SK-N-SH treated with all-trans-retinoic acid at 6 μM for 48 hours (cell line): Measurements from ENCODE around the gene BEST3.

Source experiments
- ARNTL ChIP-seq: fragments of 450-650 bp; formaldehyde crosslinking; IDR thresholded peaks from 2 replicates; pipeline ENCODE4 v1.5.0; 2020; ENCODE audit warnings: low read depth, mild to moderate bottlenecking, moderate library complexity, borderline replicate concordance
- CSDC2 ChIP-seq: fragments of 250-450 bp; sonication (Bioruptor Pico); IDR thresholded peaks from 2 replicates; pipeline ENCODE4 v1.5.0; 2020; ENCODE audit warnings: mild to moderate bottlenecking, moderate library complexity
- GLIS3 ChIP-seq: fragments of 250-450 bp; sonication (Bioruptor Pico); IDR thresholded peaks from 2 replicates; pipeline ENCODE4 v1.5.0; 2020; ENCODE audit warnings: mild to moderate bottlenecking, moderate library complexity
- ISL1 ChIP-seq: fragments of 250-450 bp; sonication (Bioruptor Pico); IDR thresholded peaks from 2 replicates; pipeline ENCODE4 v2.1.2; 2022; ENCODE audit warnings: mild to moderate bottlenecking, moderate library complexity
- PPARA ChIP-seq: fragments of 250-450 bp; sonication (Bioruptor Pico); IDR thresholded peaks from 2 replicates; pipeline ENCODE4 v1.5.0; 2020; ENCODE audit warnings: mild to moderate bottlenecking, borderline replicate concordance
- RARB ChIP-seq: fragments of 250-450 bp; sonication (Bioruptor Pico); IDR thresholded peaks from 2 replicates; pipeline ENCODE4 v1.8.0; 2021; ENCODE audit warnings: mild to moderate bottlenecking, moderate library complexity
- SNAI2 ChIP-seq: fragments of 250-450 bp; sonication (Bioruptor Pico); IDR thresholded peaks from 2 replicates; pipeline ENCODE4 v1.5.0; 2020; ENCODE audit warnings: mild to moderate bottlenecking, moderate library complexity
- TCF4 ChIP-seq: fragments of 250-450 bp; sonication (Bioruptor Pico); IDR thresholded peaks from 2 replicates; pipeline ENCODE4 v1.8.0; 2021; ENCODE audit warnings: mild to moderate bottlenecking, moderate library complexity, borderline replicate concordance
- ZC3H10 ChIP-seq: fragments of 250-450 bp; sonication (Bioruptor Pico); IDR thresholded peaks from 2 replicates; pipeline ENCODE4 v1.5.1; 2021; ENCODE audit warnings: mild to moderate bottlenecking, moderate library complexity
- ZFP3 ChIP-seq: fragments of 250-450 bp; sonication (Bioruptor Pico); IDR thresholded peaks from 2 replicates; pipeline ENCODE4 v1.5.0; 2020; ENCODE audit warnings: mild to moderate bottlenecking, moderate library complexity
- ZNF70 ChIP-seq: fragments of 450-650 bp; formaldehyde crosslinking; IDR thresholded peaks from 2 replicates; pipeline ENCODE4 v1.5.0; 2020; ENCODE audit warnings: mild to moderate bottlenecking, moderate library complexity
- TF ChIP-seq, protein P1 (sequence below): fragments of 250-450 bp; sonication (Bioruptor Pico); IDR thresholded peaks from 2 replicates; pipeline ENCODE4 v1.8.0; 2020; ENCODE audit warnings: mild to moderate bottlenecking, moderate library complexity, borderline replicate concordance
- TF ChIP-seq, protein P2 (sequence below): fragments of 250-450 bp; sonication (Bioruptor Pico); IDR thresholded peaks from 2 replicates; pipeline ENCODE4 v1.8.0; 2021; ENCODE audit warnings: low read depth, mild to moderate bottlenecking, moderate library complexity, borderline replicate concordance

DNA sequence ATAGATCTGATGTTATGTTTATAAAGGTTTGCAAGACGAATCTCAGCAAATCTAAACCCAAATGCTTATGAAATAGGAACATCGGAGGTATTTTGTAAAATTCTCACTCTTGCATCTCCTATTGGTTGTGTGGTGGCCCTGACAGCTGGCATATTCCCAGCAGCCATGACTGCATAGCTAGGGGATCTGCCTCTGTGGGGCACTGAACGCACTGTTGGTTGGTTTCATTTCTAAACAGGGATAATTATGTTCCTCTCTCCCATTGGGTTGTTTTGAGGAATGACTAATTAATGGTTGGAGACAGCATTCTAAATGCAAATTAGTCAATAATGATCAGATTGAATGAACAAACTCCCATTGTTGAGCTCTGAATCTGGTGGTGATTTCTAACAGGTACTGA is 2.7 kb upstream of the BEST3 start:
- TF ChIP-seq, protein P1, sequence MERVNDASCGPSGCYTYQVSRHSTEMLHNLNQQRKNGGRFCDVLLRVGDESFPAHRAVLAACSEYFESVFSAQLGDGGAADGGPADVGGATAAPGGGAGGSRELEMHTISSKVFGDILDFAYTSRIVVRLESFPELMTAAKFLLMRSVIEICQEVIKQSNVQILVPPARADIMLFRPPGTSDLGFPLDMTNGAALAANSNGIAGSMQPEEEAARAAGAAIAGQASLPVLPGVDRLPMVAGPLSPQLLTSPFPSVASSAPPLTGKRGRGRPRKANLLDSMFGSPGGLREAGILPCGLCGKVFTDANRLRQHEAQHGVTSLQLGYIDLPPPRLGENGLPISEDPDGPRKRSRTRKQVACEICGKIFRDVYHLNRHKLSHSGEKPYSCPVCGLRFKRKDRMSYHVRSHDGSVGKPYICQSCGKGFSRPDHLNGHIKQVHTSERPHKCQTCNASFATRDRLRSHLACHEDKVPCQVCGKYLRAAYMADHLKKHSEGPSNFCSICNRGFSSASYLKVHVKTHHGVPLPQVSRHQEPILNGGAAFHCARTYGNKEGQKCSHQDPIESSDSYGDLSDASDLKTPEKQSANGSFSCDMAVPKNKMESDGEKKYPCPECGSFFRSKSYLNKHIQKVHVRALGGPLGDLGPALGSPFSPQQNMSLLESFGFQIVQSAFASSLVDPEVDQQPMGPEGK: no peak
- TF ChIP-seq CSDC2 (CRISPR knock-in tag): no peak
- no peak for TF ChIP-seq ZC3H10 (CRISPR knock-in tag)
- no peak for TF ChIP-seq GLIS3 (CRISPR knock-in tag)
- TF ChIP-seq SNAI2 (CRISPR knock-in tag): no peak
- no peak for TF ChIP-seq PPARA
- TF ChIP-seq, protein P2, sequence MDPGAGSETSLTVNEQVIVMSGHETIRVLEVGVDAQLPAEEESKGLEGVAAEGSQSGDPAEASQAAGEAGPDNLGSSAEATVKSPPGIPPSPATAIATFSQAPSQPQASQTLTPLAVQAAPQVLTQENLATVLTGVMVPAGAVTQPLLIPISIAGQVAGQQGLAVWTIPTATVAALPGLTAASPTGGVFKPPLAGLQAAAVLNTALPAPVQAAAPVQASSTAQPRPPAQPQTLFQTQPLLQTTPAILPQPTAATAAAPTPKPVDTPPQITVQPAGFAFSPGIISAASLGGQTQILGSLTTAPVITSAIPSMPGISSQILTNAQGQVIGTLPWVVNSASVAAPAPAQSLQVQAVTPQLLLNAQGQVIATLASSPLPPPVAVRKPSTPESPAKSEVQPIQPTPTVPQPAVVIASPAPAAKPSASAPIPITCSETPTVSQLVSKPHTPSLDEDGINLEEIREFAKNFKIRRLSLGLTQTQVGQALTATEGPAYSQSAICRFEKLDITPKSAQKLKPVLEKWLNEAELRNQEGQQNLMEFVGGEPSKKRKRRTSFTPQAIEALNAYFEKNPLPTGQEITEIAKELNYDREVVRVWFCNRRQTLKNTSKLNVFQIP (CRISPR knock-in tag): no peak
- TF ChIP-seq ISL1 (CRISPR knock-in tag): no peak
- no peak for TF ChIP-seq ZFP3 (CRISPR knock-in tag)
- no peak for TF ChIP-seq TCF4 (CRISPR knock-in tag)
- TF ChIP-seq ZNF70 (CRISPR knock-in tag): no peak
- TF ChIP-seq RARB (CRISPR knock-in tag): no peak
- TF ChIP-seq ARNTL: no peak
